NCI-H345 (cell line): ENCODE data around the gene PARD6B.
"Not testable (repeated sequence)": the region's sequence is repeated elsewhere in the genome, so short reads cannot be mapped to it uniquely, and the experiment has no call there.

Source experiments
- DNase-seq: peaks from one replicate; lab custom pipeline; 2025; lab: John Stamatoyannopoulos, UW

PARD6B gene

GRCh38 chr20:50746138-50746940 lies 15.0 kb downstream of the PARD6B start:
- DNase-seq = no peak

- DNase-seq = no peak
These were observed 15.9 kb downstream of the PARD6B start for GRCh38 chr20:50747275-50747674.

GRCh38 chr20:50750145-50750671 lies 18.8 kb downstream of the PARD6B start:
- no peak for DNase-seq

- DNase-seq = no peak
These were observed 21.8 kb downstream of the PARD6B start for GRCh38 chr20:50753152-50753551.

- no peak for DNase-seq
These were observed 23.0 kb downstream of the PARD6B start for GRCh38 chr20:50754420-50754819.

GRCh38 chr20:50756447-50756846 lies 25.1 kb downstream of the PARD6B start:
- no peak for DNase-seq

GRCh38 chr20:50758469-50758868 lies 27.1 kb downstream of the PARD6B start:
- DNase-seq = no peak

GRCh38 chr20:50758992-50759391 lies 27.6 kb downstream of the PARD6B start:
- no peak for DNase-seq

- DNase-seq = no peak
These were observed 28.3 kb downstream of the PARD6B start for GRCh38 chr20:50759678-50760077.

- DNase-seq = no peak
These were observed 30.7 kb downstream of the PARD6B start for GRCh38 chr20:50762045-50762422.

- DNase-seq = no peak
These were observed 31.2 kb downstream of the PARD6B start for GRCh38 chr20:50762435-50763220.

- DNase-seq = not testable (repeated sequence)
These were observed 32.4 kb downstream of the PARD6B start for GRCh38 chr20:50763550-50764458.

GRCh38 chr20:50765251-50765650 lies 33.9 kb downstream of the PARD6B start:
- DNase-seq = not testable (repeated sequence)

- no peak for DNase-seq
These were observed 34.3 kb downstream of the PARD6B start for GRCh38 chr20:50765674-50766073.

GRCh38 chr20:50766955-50767809 lies 35.8 kb downstream of the PARD6B start:
- not testable (repeated sequence) for DNase-seq

- not testable (repeated sequence) for DNase-seq
These were observed 37.6 kb downstream of the PARD6B start for GRCh38 chr20:50768991-50769390.

- DNase-seq = not testable (repeated sequence)
These were observed 38.2 kb downstream of the PARD6B start for GRCh38 chr20:50769551-50770085.

GRCh38 chr20:50771419-50772080 lies 40.2 kb downstream of the PARD6B start:
- not testable (repeated sequence) for DNase-seq

- no peak for DNase-seq
These were observed 41.2 kb downstream of the PARD6B start for GRCh38 chr20:50772420-50773185.
